ENCODE measurements around the gene PHLPP2. TPM values are rescaled to one million over a fixed set of nuclear protein-coding genes. Genes with fewer than 3 reads are reported as not detected.
A peak's percentile ranks its signal among the peaks of the same experiment; 100 is the strongest.

Gene PHLPP2
- total RNA-seq, 2 experiments from 2014 or later: 7.2 to 7.4 TPM

DNA sequence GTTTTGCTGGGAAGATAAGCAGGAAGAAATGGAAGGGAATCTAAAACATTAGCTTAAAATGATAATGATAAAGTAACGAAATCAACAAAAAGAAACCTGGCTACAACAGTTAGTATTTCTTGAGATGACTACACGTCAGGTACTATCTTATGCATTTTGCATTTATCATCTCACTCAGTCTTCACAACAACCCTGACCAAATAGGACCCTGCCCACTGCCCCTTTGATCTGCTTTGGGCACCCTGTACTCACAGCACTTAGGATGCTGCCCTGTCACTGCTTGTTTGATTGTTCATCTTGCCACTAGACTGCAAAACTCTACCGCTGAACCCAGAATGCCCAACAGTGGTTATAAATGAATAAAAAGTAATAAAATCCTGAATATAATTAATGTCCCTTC is 53.3 kb downstream of the PHLPP2 start:
- no peaks in the 10 kb centered on the region for H3K9me3 Mint-ChIP-seq
- no peaks in the 10 kb centered on the region for H3K27me3 Mint-ChIP-seq
- POLR2A ChIA-PET: interaction anchor here (0.6 kb wide), 1 partner anchor 351 kb away, joined by 5 read pairs; no protein-coding TSS in a partner anchor
- DNase-seq (no peak), ATAC-seq (ENCODE audit: low read depth) (no peak)
- no peak overlapping the region for H3K4me3 Mint-ChIP-seq
- H3K4me1 Mint-ChIP-seq: peaks cover 6% of the 10 kb centered on the region
- no peak overlapping the region for H3K27ac Mint-ChIP-seq
- H3K36me3 Mint-ChIP-seq: peaks cover 23% of the 10 kb centered on the region

DNA sequence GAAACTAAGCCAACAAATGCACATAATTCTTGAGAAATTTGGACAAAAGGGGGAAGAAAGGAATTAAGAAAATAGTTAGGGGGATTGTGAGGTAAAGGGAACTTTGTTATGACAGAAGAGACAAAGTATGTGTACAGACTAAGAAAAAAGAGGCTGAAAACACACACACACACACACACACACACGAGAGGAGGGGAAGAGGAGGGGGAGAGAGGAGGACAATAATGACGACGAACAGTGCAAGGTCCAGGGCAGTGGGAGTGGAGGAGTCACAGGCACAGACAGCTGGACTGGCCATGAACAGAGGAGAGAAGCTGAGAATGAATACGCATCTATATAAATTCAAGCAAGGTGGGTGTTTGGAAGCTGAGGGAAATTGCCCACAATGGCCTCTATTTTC is 54.0 kb downstream of the PHLPP2 start:
- ATAC-seq (ENCODE audit: low read depth) (no peak), DNase-seq (no peak)
- Mint-ChIP-seq H3K36me3 (peaks cover 21% of the 10 kb centered on the region), H3K27me3 (no peaks in the 10 kb centered on the region), H3K9me3 (no peaks in the 10 kb centered on the region), H3K4me3 (no peak overlapping the region), H3K4me1 (peaks cover 2% of the 10 kb centered on the region), H3K27ac (no peak overlapping the region)
- POLR2A ChIA-PET: no interaction called here

DNA sequence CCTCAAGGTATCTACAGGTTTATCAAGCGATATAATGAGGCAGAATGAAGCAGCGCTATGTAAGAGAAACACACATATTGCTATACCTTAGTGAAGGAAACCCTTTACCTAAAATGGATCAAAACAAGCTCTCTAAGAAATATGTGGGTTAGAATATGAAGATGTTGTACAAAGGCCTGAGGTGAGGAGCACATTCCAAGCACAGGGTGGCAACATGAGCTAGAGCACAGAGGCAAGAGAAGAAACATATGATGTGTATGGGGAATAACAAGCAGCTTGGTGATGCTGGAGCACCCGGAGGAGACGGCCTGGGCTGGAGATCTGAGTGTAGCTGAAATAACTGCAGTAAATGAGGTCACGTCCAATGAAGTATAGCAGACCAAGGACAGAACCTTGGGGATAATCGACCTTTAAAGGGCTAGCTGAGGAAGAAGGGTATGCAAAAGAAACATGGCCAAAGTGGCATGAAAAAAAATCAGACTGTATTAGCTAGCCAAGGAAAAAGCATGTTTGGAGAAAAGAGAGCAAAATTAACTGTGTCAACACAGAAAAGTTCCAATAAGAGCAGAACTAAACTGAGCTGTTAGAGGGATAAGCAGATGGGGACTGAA is 54.5 kb downstream of the PHLPP2 start:
- H3K36me3 Mint-ChIP-seq: peaks cover 21% of the 10 kb centered on the region
- peaks cover 2% of the 10 kb centered on the region for H3K4me1 Mint-ChIP-seq
- no peak overlapping the region for H3K4me3 Mint-ChIP-seq
- DNase-seq (no peak), ATAC-seq (ENCODE audit: low read depth) (no peak)
- no peaks in the 10 kb centered on the region for H3K9me3 Mint-ChIP-seq
- no peaks in the 10 kb centered on the region for H3K27me3 Mint-ChIP-seq
- H3K27ac Mint-ChIP-seq: peak overlapping the region; percentile 3
- POLR2A ChIA-PET: no interaction called here

DNA sequence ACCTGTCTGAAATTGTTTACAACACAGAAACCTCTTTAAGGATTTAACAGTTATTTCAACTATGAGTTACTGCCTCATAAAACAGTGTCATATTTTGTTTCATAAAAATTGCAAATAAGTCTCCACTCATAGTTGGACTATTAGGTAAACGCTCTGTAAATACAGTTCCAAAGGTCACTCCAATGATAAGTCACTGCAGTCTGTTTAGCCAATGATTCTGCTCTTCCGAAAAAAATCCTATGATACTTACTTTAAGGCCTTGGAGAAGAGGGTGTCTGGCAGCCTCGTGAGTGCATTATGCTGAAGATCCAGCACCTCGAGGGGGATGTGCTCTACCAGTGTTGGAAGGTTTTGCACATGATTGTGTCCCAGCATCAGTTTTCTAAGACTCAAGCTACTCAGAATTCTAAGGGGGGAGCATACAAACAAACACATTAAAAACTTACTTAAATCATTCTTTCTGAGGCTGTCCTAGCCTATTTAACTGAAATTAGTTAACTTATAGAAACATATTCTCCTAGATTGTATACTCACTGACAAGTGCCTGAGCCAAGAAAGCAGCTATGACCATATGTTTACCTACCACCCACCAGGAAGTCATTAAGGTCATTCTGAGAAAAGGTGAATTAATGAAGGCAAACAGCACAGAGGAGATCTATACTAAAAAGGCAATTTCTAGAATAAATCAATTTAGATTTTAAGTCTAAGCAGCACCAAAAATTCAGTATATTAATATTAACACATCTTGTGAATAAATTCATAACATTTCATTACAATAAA is 57.4 kb downstream of the PHLPP2 start:
- Mint-ChIP-seq H3K9me3 (no peaks in the 10 kb centered on the region), H3K4me1 (peaks cover 2% of the 10 kb centered on the region), H3K27me3 (no peaks in the 10 kb centered on the region), H3K4me3 (no peak overlapping the region), H3K27ac (peak overlapping the region; percentile 18), H3K36me3 (peaks cover 17% of the 10 kb centered on the region)
- DNase-seq (no peak), ATAC-seq (ENCODE audit: low read depth) (no peak)
- POLR2A ChIA-PET: no interaction called here

DNA sequence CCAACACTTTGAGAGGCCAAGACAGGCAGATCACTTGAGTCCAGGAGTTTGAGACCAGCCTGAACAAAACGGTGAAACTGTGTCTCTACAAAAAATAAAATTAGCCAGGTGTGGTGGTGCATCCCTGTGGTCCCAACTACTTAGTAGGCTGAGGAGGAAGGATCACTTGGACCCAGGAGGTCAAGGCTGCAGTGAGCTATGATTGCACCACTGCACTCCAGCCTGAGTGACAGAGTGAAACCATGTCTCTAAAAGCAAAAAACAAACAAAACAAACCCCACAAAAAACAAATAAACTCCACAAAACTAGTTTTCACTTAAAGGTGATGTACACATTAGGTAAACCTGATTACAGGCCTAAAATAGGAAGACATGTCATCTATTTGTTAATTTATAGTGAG is 58.2 kb downstream of the PHLPP2 start:
- ATAC-seq (ENCODE audit: low read depth): no peak
- Mint-ChIP-seq H3K4me1 (peaks cover 2% of the 10 kb centered on the region), H3K36me3 (peaks cover 14% of the 10 kb centered on the region), H3K27ac (no peak overlapping the region), H3K27me3 (no peaks in the 10 kb centered on the region), H3K4me3 (no peak overlapping the region), H3K9me3 (no peaks in the 10 kb centered on the region)
- no peak for DNase-seq
- POLR2A ChIA-PET: no interaction called here

DNA sequence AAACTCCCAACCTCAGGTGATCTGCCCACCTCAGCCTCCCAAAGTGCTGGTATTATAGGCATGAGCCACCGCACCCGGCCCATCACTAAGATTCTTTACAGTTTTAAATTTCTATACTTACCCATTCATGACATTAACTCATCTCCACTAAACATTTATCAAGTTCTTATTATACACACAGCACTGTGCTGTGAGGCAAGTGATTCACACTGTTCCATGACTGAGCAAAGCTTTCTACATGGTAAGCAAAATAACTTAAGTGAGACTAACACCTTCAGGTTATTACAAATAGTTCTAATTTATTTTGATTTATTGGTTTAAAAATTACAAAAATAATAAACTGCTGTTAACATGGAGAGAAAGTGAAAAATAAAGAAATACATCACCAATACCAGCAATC is 65.0 kb downstream of the PHLPP2 start:
- Mint-ChIP-seq H3K4me1 (peaks cover 7% of the 10 kb centered on the region), H3K9me3 (no peaks in the 10 kb centered on the region), H3K4me3 (no peak overlapping the region), H3K27ac (no peak overlapping the region), H3K27me3 (no peaks in the 10 kb centered on the region), H3K36me3 (no peaks in the 10 kb centered on the region)
- ATAC-seq (ENCODE audit: low read depth) (no peak), DNase-seq (no peak)
- POLR2A ChIA-PET: no interaction called here

DNA sequence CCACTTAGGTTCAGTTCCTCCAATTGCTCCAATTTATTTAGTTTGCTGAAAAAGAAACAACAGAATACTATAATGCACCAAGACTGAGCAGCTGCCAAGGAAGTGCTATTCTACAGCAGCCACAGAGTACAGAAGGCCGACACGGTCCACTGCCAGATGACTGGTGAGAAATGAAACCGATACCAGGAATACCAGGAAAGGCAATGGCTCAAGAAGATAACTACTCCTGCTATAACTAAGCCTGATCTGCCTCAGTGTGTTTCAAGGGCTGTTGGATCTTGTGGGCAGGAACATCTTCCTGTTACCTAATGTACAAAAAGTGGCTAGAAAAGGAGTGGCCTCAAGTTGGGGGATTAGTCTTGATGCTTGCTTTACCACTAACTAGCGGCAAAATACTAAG is 65.7 kb downstream of the PHLPP2 start:
- ATAC-seq (ENCODE audit: low read depth): no peak
- no peaks in the 10 kb centered on the region for H3K9me3 Mint-ChIP-seq
- no peaks in the 10 kb centered on the region for H3K27me3 Mint-ChIP-seq
- no peak overlapping the region for H3K4me3 Mint-ChIP-seq
- no peak overlapping the region for H3K27ac Mint-ChIP-seq
- peaks cover 7% of the 10 kb centered on the region for H3K4me1 Mint-ChIP-seq
- POLR2A ChIA-PET: no interaction called here
- no peak for DNase-seq
- no peaks in the 10 kb centered on the region for H3K36me3 Mint-ChIP-seq

DNA sequence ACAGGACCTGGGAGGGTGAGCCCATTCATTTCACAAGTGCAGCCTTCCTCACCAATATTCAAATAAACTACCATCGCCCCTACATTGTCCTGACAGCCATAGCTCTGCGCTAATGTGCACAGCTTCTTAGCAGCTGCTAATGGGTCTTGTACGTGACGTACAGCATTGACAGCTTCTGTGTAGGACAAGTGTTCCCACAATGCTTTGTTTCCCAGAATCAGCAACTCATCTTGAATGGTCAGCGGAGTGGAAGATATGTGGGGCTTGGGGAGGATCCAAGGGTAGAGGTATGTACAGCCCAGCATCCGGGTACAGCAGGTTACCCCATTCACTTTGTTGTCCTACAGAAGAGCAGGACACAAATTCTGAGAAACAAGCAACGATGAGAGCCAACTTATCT is 74.8 kb downstream of the PHLPP2 start:
- no peaks in the 10 kb centered on the region for H3K9me3 Mint-ChIP-seq
- no peak for ATAC-seq (ENCODE audit: low read depth)
- H3K4me3 Mint-ChIP-seq: no peak overlapping the region
- POLR2A ChIA-PET: no interaction called here
- no peak for DNase-seq
- H3K27me3 Mint-ChIP-seq: no peaks in the 10 kb centered on the region
- H3K4me1 Mint-ChIP-seq: no peaks in the 10 kb centered on the region
- H3K36me3 Mint-ChIP-seq: peaks cover 1% of the 10 kb centered on the region
- H3K27ac Mint-ChIP-seq: no peak overlapping the region

DNA sequence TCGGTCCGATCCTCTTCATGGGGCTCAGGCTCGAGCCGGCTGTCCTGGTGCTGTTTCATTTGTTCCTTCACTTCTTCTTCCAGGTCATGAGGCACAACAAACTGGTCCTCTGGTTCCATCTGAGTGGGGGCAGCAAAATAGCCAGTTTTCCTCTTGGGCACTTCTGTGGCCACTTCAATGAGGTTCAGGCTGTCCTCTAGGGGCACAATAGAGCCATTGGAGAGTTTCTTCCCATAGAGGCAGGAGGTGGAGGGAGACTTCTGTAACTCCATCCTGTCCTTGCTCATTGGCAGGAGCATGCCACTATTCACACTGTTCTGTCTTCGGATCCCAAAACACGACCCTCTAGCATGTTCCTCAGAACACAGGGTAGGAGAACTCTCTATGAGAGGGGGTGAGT is 75.6 kb downstream of the PHLPP2 start:
- ATAC-seq (ENCODE audit: low read depth): no peak
- Mint-ChIP-seq H3K9me3 (no peaks in the 10 kb centered on the region), H3K36me3 (peaks cover 1% of the 10 kb centered on the region), H3K27ac (no peak overlapping the region), H3K4me1 (no peaks in the 10 kb centered on the region), H3K27me3 (no peaks in the 10 kb centered on the region), H3K4me3 (no peak overlapping the region)
- POLR2A ChIA-PET: no interaction called here
- DNase-seq: no peak

DNA sequence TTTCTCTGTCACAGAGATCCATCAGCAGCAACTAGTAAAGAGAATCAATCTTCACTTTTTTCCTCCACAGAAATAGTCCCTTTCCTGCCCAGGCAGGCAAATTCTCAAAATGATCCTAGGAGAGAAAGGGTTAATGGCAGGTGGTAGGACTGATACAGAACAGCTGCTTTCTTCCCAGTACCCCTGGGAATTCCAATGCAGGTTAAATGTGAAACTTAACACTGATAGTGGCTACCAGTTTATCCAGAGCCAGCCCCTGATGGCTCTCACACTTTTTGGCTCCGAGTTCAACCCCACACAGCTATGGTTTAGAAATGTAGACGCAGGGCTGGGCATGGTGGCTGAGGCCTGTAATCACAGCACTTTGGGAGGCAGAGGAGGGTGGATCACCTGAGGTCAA is 76.3 kb downstream of the PHLPP2 start:
- Mint-ChIP-seq H3K27me3 (no peaks in the 10 kb centered on the region), H3K9me3 (no peaks in the 10 kb centered on the region), H3K27ac (no peak overlapping the region), H3K36me3 (peaks cover 1% of the 10 kb centered on the region), H3K4me1 (no peaks in the 10 kb centered on the region), H3K4me3 (no peak overlapping the region)
- no peak for ATAC-seq (ENCODE audit: low read depth)
- POLR2A ChIA-PET: no interaction called here
- DNase-seq: no peak

DNA sequence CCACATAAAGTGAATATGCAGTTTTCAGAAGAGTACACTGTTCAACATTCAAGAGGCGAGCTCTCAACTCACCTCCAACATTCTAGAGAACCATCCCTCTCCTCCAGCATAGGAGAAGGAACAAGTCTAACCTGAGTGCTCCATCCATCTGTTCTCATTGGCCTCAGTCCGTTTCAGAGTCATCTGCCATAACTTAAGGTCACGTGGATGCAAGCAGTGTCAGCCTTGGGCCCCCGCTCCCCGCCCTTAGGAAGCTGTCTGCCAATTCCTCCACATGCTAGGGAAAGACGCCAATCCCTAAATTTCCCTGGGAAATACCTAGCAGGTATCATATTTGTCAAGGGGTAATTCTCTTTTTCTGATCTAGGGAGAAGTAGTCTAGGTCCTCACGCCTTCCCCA is 77.1 kb downstream of the PHLPP2 start:
- Mint-ChIP-seq H3K9me3 (no peaks in the 10 kb centered on the region), H3K27ac (no peak overlapping the region), H3K4me1 (no peaks in the 10 kb centered on the region), H3K27me3 (no peaks in the 10 kb centered on the region), H3K4me3 (no peak overlapping the region), H3K36me3 (peaks cover 1% of the 10 kb centered on the region)
- DNase-seq (no peak), ATAC-seq (ENCODE audit: low read depth) (no peak)
- POLR2A ChIA-PET: no interaction called here

DNA sequence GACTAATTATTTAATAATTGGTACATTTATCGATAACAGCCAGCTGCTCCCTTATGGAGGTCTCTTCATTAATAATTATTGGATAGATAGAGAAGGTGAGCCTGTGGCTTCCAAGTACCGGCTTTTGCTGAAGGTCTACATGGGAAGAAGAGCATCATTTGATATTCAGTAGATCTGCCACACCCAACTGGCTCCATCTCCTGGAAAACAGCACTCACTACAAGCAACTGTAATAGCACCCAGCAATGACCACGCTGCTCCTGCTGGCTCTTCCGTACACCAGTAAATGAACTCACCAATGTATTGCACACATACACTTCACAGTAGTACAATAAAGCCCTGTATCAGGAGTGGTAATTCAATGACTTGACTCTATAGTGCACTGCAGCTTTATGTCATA is 79.1 kb downstream of the PHLPP2 start:
- H3K4me3 Mint-ChIP-seq: no peak overlapping the region
- H3K27ac Mint-ChIP-seq: no peak overlapping the region
- no peaks in the 10 kb centered on the region for H3K9me3 Mint-ChIP-seq
- peaks cover 1% of the 10 kb centered on the region for H3K36me3 Mint-ChIP-seq
- H3K4me1 Mint-ChIP-seq: peaks cover 1% of the 10 kb centered on the region
- DNase-seq: no peak
- POLR2A ChIA-PET: no interaction called here
- H3K27me3 Mint-ChIP-seq: no peaks in the 10 kb centered on the region
- ATAC-seq (ENCODE audit: low read depth): peak; percentile 56

DNA sequence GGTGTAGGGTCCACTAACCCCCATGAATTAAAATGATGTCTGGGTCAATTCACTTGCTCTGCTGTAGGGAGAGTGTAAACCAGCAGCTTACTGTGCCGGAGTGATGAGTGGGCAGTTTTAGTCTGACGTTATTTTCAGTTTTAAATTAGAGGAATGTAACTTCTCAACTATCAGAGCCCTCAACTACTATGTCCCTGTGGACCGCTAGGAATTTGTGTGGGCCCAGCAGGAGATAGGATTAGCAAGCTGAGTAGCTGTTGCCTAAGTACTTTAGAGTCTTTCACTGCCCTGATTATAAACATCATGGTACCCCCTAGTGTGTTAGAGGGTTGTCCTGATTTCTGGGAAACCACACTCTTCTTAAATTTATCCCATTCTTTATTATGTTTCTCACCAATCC is 87.1 kb downstream of the PHLPP2 start:
- no peak overlapping the region for H3K27ac Mint-ChIP-seq
- H3K4me3 Mint-ChIP-seq: no peak overlapping the region
- peaks cover 5% of the 10 kb centered on the region for H3K27me3 Mint-ChIP-seq
- DNase-seq (no peak), ATAC-seq (ENCODE audit: low read depth) (no peak)
- POLR2A ChIA-PET: no interaction called here
- H3K36me3 Mint-ChIP-seq: no peaks in the 10 kb centered on the region
- no peaks in the 10 kb centered on the region for H3K9me3 Mint-ChIP-seq
- peaks cover 1% of the 10 kb centered on the region for H3K4me1 Mint-ChIP-seq

DNA sequence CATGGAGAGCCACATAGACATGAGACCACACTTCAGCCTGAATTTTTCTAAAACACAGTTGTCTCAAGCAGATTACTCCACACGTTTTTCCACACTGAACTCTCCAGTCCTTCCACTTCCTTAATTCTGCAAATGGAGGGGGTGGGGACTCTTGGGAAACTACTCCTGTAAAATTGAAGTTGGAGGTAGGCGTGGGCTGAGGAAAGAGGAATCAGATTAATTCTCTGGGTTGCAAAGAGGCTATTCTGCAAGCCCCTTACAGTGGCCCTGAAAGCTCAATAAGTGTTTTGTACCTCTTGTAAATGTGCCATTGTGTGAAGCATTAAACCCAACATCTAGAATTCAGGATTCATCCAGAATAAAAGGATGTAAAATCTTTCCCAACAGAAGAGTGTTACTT is 88.9 kb downstream of the PHLPP2 start:
- DNase-seq (no peak), ATAC-seq (ENCODE audit: low read depth) (no peak)
- no peak overlapping the region for H3K27ac Mint-ChIP-seq
- no peaks in the 10 kb centered on the region for H3K36me3 Mint-ChIP-seq
- H3K9me3 Mint-ChIP-seq: no peaks in the 10 kb centered on the region
- POLR2A ChIA-PET: no interaction called here
- peaks cover 7% of the 10 kb centered on the region for H3K27me3 Mint-ChIP-seq
- no peak overlapping the region for H3K4me3 Mint-ChIP-seq
- H3K4me1 Mint-ChIP-seq: no peaks in the 10 kb centered on the region
